RPMI7951 (cell line): ENCODE results near the gene STK33. TPM values are rescaled to one million over a fixed set of nuclear protein-coding genes. Genes with fewer than 3 reads are reported as not detected.

Experiments
- DNase-seq: peaks from one replicate; pipeline ENCODE4 v3.0.0-alpha.2; 2012; ENCODE audit warnings: low read depth
- total RNA-seq: library from RNA; depleted of rRNA; stranded (reverse); fragments of >200 nt; shearing (Covaris generic); gene quantifications from 2 replicates; pipeline ENCODE4 v1.2.3, GENCODE V29; 2014

STK33 gene
- total RNA-seq, 1 experiment from 2014 or later = 0.48 TPM

GRCh38 chr11:8373519-8374432 lies 220.3 kb downstream of the STK33 start:
- DNase-seq = no peak

GRCh38 chr11:8372641-8373381 lies 221.2 kb downstream of the STK33 start:
- DNase-seq = no peak

GRCh38 chr11:8371516-8371884 lies 222.5 kb downstream of the STK33 start:
- no peak for DNase-seq

GRCh38 chr11:8370812-8371515 lies 223.1 kb downstream of the STK33 start:
- DNase-seq = no peak

GRCh38 chr11:8369592-8370205 lies 224.3 kb downstream of the STK33 start:
- no peak for DNase-seq

GRCh38 chr11:8368772-8369171 lies 225.3 kb downstream of the STK33 start:
- DNase-seq = no peak

- DNase-seq = no peak
Measured at GRCh38 chr11:8368194-8368593, 225.8 kb downstream of the STK33 start.

GRCh38 chr11:8366316-8366715 lies 227.7 kb downstream of the STK33 start:
- DNase-seq = no peak

GRCh38 chr11:8365216-8365941 lies 228.6 kb downstream of the STK33 start:
- DNase-seq = no peak

GRCh38 chr11:8363921-8364320 lies 230.1 kb downstream of the STK33 start:
- no peak for DNase-seq

- no peak for DNase-seq
Measured at GRCh38 chr11:8362899-8363298, 231.1 kb downstream of the STK33 start.

- no peak for DNase-seq
Measured at GRCh38 chr11:8362491-8362890, 231.5 kb downstream of the STK33 start.

GRCh38 chr11:8361664-8362210 lies 232.3 kb downstream of the STK33 start:
- no peak for DNase-seq

GRCh38 chr11:8361206-8361605 lies 232.8 kb downstream of the STK33 start:
- no peak for DNase-seq

- peak; percentile 28 for DNase-seq
Measured at GRCh38 chr11:8360086-8360828, 233.8 kb downstream of the STK33 start.

GRCh38 chr11:8359521-8359920 lies 234.5 kb downstream of the STK33 start:
- no peak for DNase-seq

- DNase-seq = no peak
Measured at GRCh38 chr11:8357891-8358566, 236.0 kb downstream of the STK33 start.

- no peak for DNase-seq
Measured at GRCh38 chr11:8357505-8357888, 236.5 kb downstream of the STK33 start.

GRCh38 chr11:8356721-8357504 lies 237.1 kb downstream of the STK33 start:
- DNase-seq = peak; percentile 7
